NCI-H524 (cell line): ENCODE results near the gene KRT3.
A peak's percentile ranks its signal among the peaks of the same experiment; 100 is the strongest.

ENCODE experiments used
- DNase-seq, 2 experiments: peaks; one replicate each; lab custom pipeline; 2025; lab: John Stamatoyannopoulos, UW

Gene KRT3

GRCh38 chr12:52813885-52814709 lies 18.2 kb upstream of the KRT3 start, which contains the start of gene KRT4:
KRT4 (minus strand) TSS chr12:52814116; CDS start chr12:52814058, 58 bp downstream.
- no peak for DNase-seq

- no peak for DNase-seq
Observed at GRCh38 chr12:52813203-52813819, 17.4 kb upstream of the KRT3 start.

GRCh38 chr12:52812749-52813148 lies 16.8 kb upstream of the KRT3 start:
- no peak for DNase-seq

- no peak for DNase-seq
Observed at GRCh38 chr12:52812073-52812400, 16.1 kb upstream of the KRT3 start.

GRCh38 chr12:52811191-52812072 lies 15.5 kb upstream of the KRT3 start:
- no peak for DNase-seq

- DNase-seq: no peak
Observed at GRCh38 chr12:52810554-52810953, 14.6 kb upstream of the KRT3 start.

GRCh38 chr12:52809166-52809565 lies 13.2 kb upstream of the KRT3 start:
- DNase-seq: no peak

- DNase-seq: no peak
Observed at GRCh38 chr12:52808573-52809160, 12.8 kb upstream of the KRT3 start.

- no peak for DNase-seq
Observed at GRCh38 chr12:52807544-52808470, 11.9 kb upstream of the KRT3 start.

- DNase-seq: no peak
Observed at GRCh38 chr12:52806821-52807543, 11.1 kb upstream of the KRT3 start.

GRCh38 chr12:52806169-52806811 lies 10.4 kb upstream of the KRT3 start:
- no peak for DNase-seq

- DNase-seq: no peak
Observed at GRCh38 chr12:52805739-52806138, 9.8 kb upstream of the KRT3 start.

GRCh38 chr12:52805000-52805399 lies 9.1 kb upstream of the KRT3 start:
- DNase-seq: no peak

- no peak for DNase-seq
Observed at GRCh38 chr12:52802442-52802841, 6.5 kb upstream of the KRT3 start.

- DNase-seq: peak in 1 of 2 experiments; percentile 33
Observed at GRCh38 chr12:52801773-52802172, 5.9 kb upstream of the KRT3 start.

GRCh38 chr12:52800259-52800917 lies 4.5 kb upstream of the KRT3 start:
- peak in 1 of 2 experiments; percentile 24 for DNase-seq

- DNase-seq: no peak
Observed at GRCh38 chr12:52799505-52800211, 3.7 kb upstream of the KRT3 start.

- no peak for DNase-seq
Observed at GRCh38 chr12:52798671-52799504, 3.0 kb upstream of the KRT3 start.
